T-helper 2 cell treated with Interferon-gamma antibody and Interleukin-4, amounts not matched to agents 100 ng/mL and 5 ng/mL, for 36 hours (primary cell): ENCODE data around the gene YES1. TPM values are rescaled to one million over a fixed set of nuclear protein-coding genes. Genes with fewer than 3 reads are reported as not detected.
"Not testable (repeated sequence)": the region's sequence is repeated elsewhere in the genome, so short reads cannot be mapped to it uniquely, and the experiment has no call there.

Source experiments
- intact Hi-C: fragments of 100-400 bp; cut with micrococcal nuclease; formaldehyde crosslinking; loops from one replicate; pipeline ENCODE4 v1.15.1; 2023
- total RNA-seq: library from RNA; stranded (reverse); gene quantifications from 2 replicates; pipeline ENCODE4 v1.2.3, GENCODE V29; 2022

Gene YES1
- total RNA-seq, 1 donor from 2014 or later: 11.6 TPM

DNA sequence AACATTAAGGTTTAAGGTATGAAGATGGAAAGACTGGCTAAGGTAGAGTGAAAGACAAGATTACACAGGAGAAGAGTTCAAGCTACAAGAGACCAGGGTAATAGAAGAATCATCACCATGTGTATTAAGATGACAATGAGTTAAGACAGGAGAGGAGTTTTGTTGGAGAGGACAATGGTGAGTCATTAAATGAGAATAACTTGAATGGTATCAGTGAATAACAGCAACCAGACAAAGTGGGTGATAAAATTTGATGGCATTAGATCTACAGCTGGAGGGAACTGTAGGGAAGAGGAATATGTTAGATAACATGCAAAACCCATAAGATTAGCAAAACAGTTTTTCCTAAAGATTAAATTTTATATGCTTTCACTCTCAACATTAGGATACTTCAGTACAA, 80.9 kb downstream of the YES1 start:
- intact Hi-C loops: no loop called here

DNA sequence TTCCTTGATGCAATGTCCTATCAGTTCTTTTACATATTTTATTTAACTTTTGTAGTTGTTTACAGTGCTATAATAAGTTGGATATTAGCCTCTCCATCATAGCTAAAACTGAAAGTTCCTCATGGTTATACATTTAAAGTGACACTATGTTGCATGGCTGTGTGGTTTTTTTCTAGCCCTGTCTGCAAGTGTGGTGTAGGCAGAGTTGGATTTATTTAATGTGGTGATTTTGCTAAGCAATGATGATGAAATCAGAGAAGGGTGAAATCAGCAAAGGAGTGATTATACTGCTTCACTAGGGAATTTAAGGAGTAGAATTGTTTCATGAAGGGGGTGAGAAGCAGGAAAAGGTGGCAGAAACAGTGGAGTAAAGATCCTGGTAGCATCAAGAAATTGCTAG, 81.3 kb downstream of the YES1 start:
- intact Hi-C loops: no loop called here

DNA sequence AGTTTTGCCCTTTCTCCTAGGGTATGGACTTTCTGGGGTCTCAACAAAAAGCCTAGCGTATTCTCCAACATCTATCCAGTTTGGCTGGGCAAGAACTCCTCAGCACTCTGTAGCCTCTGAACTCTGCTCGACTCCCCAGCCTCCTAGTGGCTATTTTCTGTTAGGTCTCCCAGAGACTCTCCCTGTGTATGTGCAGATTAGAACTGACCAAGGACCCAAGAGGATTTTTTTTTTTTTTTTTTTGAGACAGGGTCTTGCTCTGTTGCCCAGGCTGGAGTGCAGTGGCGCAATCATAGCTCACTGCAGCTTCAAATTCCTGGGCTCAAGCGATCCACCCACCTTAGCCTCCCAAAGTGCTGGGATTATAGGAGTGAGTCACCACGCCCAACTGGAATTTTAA, 81.9 kb downstream of the YES1 start:
- intact Hi-C loops: not testable (repeated sequence)

DNA sequence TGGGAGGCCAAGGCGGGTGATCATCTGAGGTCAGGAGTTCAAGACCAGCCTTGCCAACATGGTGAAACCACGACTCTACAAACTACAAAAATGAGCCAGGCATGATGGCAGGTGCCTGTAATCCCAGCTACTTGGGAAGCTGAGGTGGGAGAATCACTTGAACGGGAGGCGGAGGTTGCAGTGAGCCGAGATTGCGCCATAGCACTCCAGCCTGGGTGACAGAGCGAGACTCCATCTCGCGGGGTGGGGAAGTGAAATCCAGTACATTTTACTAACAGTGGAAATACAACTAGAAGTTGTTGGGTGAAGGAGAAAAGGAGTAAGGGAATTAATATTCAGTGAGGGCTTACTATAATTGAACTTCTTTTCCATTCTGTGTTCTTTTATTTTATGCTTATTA, 86.4 kb downstream of the YES1 start:
- intact Hi-C loops: no loop called here

DNA sequence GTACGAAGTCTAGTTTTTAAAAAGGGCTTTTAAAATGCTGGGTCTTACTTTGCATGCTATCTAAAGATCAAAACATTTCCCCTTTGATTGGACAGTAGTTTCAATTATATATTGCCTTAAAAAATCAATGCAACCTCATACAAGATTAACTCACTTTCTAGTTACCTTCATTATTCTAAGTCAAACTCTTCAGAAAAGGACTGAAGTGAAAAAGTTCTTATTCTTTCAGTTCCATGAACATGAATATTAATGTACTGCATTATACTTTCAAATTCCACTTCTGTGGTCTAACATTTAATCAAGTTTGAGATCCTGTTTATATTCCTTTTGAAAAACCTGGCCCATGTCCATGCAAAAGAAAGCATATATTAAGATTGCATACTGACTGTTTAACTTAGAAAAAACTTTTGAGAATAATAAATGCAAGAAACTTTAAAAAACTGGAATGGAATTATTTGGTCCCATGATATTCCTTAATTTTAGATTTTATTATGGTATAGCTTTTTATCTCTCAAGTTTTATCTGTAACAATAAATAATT, 88.4 kb downstream of the YES1 start:
- intact Hi-C loops: no loop called here

DNA sequence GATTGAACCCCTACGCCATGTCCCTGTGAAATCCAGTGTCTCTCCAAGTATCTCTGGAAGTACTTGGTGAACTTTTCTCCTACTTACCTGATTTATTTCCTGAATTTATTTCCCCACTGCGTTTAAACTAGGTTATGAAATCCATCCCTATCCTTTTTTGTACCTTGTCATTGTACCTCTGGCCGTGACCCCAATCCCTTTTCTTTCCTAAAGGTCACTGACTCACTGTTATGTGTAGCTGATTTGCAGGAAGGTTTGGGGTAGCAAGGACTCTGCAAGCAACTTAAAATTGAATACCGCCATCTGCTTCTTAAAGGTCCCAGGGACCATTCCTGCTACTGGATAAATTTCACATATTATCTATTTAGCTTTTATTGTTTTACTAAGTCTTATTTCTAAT, 95.0 kb downstream of the YES1 start:
- intact Hi-C loops: loop anchor here (10.0 kb wide), 1 partner anchor 92 kb away; no protein-coding TSS in a partner anchor

DNA sequence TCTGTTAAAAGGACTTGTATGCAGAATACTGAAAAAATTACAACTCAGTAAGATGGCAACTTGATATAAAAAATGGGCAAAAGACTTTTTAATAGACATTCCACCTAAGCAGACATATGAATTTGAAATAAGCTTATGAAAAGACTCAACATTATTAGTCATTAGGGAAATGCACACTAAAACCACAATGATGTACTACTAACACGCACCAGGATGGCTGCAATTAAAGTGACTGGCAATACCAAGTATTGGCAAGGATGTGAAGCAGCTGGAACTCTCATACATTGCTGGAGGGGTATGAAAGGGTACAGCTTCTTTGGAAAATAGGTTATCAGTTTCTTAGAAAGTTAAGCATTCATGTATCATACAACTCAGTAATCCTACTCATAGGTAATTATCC, 96.4 kb downstream of the YES1 start:
- intact Hi-C loops: loop anchor here (10.0 kb wide), 1 partner anchor 91 kb away; no protein-coding TSS in a partner anchor

DNA sequence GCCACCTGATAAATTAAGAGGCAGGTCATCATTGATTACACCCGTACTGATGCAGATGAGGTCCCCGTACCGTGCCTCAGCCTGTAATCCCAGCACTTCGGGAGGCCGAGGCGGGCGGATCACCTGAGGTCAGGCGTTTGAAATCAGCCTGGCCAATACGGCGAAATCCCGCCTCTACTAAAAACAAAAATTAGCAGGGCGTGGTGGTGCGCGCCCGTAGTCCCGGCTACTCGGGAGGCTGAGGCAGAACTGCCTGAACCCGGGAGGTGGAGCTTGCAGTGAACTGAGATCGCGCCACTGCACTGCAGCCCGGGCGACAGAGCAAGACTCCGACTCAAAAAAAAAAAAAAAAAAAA, 98.9 kb downstream of the YES1 start:
- intact Hi-C loops: loop anchor here (2.0 to 10.0 kb wide), 2 partner anchors 88 to 116 kb away; partner anchors contain the start of gene CLUL1

DNA sequence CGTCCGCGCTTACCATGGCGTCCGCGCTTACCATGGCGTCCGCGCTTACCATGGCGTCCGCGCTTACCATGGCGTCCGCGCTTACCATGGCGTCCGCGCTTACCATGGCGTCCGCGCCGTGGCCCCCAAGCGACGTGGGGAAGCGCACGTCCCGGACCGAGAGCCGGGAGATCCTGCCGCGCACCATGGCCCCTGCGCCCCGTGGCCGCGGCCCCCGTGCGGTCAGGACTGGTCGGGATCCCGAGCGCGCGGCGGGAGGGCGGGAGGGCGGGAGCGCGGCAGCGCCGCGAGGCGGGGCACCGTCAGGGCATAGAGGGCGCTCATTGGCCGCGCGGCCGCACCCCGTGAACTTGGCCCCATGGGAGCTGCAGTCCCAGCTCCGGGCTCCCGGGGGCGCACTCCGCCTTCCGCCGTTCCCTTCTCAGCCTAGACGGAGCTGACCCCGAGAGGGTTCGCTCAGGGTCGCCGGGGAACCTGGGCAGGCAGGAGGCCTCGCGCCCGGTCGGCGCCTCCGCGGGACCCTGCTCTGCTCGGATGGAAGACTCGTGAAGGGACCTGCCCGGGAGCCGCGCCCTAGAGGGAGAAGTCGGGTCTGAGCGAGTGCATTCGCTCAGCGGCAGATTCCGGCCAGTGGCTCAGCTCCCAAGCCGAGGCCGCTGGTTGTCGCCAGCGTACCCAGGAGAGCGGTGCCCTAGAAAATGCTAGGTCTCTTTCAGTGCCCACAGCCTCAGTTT, 99.5 kb downstream of the YES1 start, which contains the start of gene ENOSF1:
Gene ENOSF1 (minus strand): TSS at position 230 of the 734 bp plus-strand sequence. CDS start 43 bp downstream, at position 187.
- intact Hi-C loops: loop anchor here (1.0 to 10.0 kb wide), 5 partner anchors 88 to 554 kb away; partner anchors contain the start of genes CLUL1, USP14 and YES1

DNA sequence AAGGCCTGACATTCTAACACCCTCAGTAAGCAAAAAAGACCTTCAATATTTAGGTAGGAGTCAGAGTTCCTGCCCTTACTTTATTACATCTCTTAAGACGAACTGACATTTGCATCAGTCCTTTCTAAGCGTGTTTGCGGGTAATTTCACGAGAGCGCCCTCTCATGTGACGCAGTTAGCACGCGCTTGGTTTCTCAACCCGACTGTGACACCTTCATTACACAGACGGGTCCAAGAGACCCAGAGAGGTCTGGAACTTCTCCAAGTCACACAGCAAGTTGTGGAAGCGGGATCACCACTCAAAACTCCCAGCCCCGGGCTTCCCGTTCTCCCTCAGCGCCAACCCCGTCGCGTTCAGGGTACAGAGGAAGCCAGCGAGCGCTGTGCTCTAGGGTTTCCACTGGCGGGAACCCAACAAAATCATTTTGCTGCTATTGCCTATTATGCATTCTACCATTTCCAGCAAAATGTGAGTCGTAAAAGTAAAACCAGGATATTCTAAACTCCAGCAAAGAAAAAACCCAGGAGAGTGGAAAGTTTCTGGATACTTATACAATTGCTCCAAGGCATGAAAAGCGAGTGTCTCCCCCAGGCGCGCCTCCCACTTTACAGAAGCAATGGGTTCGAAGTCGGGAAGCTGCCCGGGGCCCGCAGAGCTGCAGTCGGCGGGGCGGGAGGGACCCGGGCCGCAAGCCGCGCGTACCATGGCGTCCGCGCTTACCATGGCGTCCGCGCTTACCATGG, 100.2 kb downstream of the YES1 start:
- intact Hi-C loops: loop anchor here (1.0 to 10.0 kb wide), 8 partner anchors 30 to 554 kb away; partner anchors contain the start of genes CLUL1, THOC1, USP14 and YES1

DNA sequence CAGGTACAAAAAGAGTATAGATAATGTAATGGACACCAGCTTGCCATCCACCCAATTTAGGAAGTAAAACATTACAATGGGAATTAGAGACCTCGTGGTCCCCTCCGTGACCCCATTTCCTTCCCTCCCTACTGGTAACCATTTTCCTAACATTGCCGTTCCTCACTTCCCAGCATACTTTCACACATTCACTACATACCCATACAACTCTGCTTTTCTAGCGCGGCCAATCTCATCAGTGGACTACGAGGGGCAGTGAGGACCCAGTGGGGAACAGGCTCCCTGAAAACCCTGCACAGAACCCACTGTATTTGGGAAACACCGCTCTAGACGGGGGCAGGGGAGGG, 100.8 kb downstream of the YES1 start:
- intact Hi-C loops: loop anchor here (1.0 to 10.0 kb wide), 4 partner anchors 29 to 443 kb away; partner anchors contain the start of gene THOC1

DNA sequence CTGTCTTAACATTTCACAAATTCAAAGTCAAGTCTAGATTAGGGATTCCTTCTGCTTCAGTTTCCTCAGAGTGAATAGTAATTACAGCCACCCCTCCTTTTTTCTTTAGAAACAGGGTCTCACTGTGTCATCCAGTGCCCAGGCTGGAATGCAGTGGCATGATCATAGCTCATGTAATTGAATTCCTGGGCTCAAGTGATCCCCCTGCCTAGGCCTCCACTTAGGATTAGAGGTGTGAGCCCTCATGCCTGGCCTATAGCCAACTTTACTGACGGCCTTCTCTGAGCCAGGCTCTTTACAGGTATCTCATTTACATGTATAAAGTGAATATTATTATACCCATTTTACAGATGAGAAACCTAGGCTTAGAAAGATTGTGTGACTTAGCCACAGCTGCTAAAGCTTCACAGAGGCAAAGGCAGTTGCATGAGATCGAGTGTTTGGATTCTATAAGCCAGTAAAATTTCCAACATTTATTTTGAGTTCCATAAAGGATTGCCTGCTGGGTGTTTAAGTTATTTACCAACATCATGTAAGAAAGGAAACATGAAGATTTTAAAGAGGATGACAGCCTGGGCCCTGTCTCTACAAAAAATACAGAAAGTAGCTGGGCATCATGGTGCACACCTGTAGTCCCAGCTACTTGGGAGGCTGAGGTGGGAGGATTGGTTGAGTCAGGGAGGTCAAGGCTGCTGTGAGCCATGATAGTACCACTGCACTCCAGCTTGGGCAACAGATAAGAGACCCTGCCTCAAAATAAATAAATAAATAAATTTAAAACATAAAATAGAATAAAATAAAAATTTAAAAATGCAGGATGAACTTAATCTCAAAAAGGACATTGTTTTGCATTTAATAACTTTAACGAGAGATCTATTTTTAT, 101.4 kb downstream of the YES1 start:
- intact Hi-C loops: loop anchor here (1.0 to 10.0 kb wide), 4 partner anchors 28 to 442 kb away; partner anchors contain the start of gene THOC1

DNA sequence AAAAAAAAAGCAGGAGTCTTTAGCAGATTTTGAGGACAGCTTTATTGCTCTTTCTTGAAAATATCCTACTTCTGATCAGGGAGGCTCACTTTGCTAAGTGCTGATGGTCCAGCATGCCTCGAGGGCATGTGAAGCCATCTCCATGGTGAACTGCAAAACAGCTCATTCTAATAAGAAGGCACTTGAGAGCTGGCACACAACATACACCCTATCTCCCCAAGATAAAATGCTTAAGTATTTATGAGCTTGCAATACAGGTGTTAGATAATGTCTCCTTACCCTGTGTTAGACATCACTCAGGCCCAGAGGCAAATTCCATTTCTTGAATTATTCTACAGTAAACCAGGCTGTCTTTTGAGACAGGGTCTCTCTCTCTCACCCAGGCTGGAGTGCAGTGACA, 102.3 kb downstream of the YES1 start:
- intact Hi-C loops: loop anchor here (10.0 kb wide), 1 partner anchor 85 kb away; no protein-coding TSS in a partner anchor

DNA sequence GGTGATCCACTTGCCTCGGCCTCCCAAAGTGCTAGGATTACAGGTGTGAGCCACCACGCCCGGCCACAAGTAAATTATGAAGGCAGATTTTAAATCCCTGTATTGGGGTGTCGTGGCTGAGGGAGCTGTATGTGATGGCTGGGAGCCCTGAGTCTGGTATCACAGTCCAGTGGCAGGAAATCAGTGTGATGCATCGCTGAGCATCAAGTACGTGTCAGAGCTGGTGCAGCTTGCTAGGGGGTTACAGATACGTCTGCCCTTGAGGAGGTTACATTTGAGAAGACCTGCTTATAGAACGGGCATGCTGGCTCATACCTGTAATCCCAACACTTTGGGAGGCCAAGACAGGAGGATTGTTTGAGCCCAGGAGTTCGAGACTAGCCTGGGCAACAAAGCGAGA, 103.9 kb downstream of the YES1 start:
- intact Hi-C loops: no loop called here

DNA sequence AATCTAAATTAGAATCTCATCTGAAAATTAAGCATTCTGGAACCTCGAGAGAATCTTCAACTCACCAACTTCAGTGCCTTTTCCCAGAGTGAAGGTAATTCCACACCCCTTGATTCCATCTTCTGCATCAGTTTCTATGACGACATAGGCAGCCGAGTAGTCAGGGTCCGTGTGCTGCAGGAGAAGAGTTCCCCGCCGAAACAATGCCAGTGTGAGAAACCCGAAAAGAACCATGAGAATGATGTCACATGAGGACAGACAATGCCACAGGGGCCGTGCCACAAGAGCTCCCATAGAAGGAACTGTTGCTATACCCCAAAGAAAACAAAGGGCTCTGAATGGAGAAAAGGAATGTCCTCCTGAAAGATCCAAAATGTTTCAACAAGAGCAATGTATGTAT, 105.6 kb downstream of the YES1 start:
- intact Hi-C loops: no loop called here

DNA sequence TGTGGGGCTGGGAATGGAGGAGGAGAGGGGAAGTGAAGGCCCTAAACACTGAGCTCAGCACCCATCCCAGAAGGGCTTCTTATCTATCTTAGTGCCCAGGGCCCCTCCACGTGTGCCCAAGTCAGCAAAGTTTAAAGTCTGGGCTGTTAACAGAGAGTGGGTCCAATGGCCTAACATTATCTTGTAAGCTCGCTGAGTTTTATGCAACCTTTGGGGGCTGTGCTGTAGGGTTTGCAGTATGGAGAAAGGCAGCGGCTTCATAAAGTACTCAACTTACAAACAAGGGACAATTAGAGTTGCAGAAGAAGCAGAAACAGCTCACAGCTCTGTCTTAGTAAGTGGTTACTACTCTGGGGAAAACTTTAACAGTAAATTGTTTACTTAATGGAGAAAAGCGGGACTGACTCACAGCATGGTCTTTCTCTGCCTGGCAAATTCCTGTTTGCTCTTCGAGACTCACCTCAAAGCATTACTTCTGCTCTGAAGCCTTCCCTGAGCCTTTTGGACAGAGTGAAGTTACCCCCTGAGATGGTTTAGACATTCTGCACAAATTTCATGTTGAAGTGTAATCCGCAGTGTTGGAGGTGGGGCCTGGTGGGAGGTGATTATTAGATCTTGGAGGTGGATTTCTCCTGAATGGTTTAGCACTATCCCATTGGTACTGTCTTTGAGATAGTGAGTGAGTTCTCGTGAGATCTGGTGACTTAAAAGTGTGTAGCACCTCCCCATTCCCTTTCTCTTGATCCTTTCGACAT, 108.7 kb downstream of the YES1 start:
- intact Hi-C loops: no loop called here

DNA sequence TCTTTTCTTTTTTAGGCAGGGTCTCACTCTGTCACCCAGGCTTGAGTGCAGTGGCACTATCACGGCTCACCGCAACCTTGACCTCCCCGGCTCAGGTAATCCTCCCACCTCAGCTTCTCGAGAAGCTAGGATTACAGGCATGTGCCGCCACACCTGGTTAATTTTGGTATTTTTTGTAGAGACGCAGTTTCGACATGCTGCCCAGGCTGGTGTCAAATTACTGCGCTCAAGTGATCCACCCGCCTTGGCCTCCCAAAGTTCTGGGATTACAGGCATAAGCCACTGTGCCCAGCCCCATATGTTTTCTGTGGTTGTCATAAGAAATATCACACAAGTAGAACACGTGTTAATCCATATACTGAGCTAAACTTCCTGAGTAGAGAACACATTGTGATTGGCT, 114.2 kb downstream of the YES1 start:
- intact Hi-C loops: no loop called here

DNA sequence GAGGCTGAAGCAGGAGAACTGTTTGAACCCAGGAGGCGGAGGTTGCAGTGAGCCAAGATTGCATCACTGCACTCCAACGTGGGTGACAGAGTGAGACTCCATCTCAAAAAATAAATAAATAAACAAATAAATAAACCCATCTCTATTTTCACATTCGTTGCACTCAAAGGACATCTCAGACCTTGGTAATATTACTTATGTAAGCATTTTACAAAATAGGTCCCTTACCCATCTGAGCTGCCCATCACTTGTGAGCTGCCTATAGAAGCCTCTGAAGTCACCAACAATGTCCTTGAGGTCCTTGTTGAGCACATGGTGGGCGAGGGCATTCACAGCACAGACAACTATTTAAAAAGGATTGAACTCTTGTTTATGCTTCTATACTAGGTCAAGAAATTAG, 115.0 kb downstream of the YES1 start:
- intact Hi-C loops: no loop called here

DNA sequence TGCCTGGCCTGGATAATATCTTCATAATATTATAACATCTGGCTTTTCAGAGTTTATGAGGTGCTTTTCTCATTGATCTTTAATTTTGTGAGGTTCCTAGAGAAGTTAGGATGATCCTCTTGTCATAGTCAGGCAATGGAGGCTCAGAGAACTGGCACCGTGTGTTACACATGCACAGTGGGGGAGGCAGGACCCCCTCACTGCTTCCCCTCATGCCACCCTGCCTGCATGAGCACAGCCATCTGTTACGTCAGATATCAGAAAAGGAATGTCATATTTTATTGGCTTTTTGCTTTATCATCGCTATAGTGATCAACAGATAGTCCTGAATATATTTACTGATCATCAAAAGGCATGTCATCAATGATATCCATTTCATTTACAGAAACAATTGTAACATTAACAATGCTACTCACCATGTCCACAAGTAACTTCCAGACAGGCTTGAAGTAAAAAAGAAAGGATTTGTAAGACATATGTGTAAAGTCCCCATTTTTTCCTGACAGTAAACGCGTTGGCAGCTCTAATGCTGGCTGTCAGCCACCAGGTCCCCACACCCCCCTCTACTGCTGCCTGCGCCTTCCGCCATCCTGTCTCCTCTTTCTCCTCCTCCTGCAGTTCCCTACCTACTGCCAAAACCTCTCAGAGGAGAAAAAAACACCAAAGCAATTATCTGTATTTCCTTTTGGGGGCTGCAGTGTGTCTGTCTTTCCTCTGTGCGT, 118.4 kb downstream of the YES1 start:
- intact Hi-C loops: no loop called here

DNA sequence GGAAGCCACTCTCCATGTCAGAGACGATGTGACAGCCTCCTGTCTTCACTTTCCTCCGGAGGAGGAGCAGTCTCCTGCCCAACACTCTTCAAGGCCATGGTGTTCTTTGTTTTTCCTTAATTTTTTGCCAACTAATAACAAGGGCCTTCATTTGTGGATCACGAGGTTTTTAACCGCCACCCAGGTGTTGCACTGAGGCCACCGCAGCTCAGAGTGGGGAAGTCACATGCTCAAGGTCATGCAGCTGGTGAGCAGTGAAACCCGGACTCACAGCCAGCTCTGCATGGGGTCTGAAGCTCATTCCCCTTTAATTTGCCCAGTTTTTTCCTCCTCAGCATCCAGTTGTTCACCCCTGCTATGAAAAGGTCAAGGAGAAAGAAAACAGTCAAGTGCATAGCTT, 119.2 kb downstream of the YES1 start:
- intact Hi-C loops: no loop called here
